IPS DF 6.9 (cell line): Measurements from ENCODE around the gene ADAMTSL3.

Experiments
- DNase-seq: peaks from one replicate; pipeline ENCODE4 v3.0.0-alpha.2; 2013; ENCODE audit warnings: low read depth, low spot score
- H3K27ac ChIP-seq: one replicate; pipeline ENCODE4 v1.5.1; 2013; ENCODE audit warnings: low read length, control low read depth
- H3K27me3 ChIP-seq: 2 replicates; pipeline ENCODE4 v1.6.1; 2013; ENCODE audit warnings: mild to moderate bottlenecking, low read length; ENCODE audit not compliant: control insufficient read depth, insufficient read depth
- H3K36me3 ChIP-seq: 2 replicates; pipeline ENCODE4 v1.6.1; 2013; ENCODE audit warnings: low read length; ENCODE audit not compliant: control insufficient read depth, insufficient read depth
- H3K4me1 ChIP-seq: 2 replicates; pipeline ENCODE4 v1.6.1; 2013; ENCODE audit warnings: low read length; ENCODE audit not compliant: control insufficient read depth, insufficient read depth
- H3K4me3 ChIP-seq: 2 replicates; pipeline ENCODE4 v1.5.1; 2013; ENCODE audit warnings: mild to moderate bottlenecking, low read length
- H3K9me3 ChIP-seq: 2 replicates; pipeline ENCODE4 v1.6.1; 2013; ENCODE audit warnings: low read length, inconsistent platforms; ENCODE audit not compliant: control insufficient read depth, insufficient read depth
- WGBS: extraction: QIAGEN DNeasy Blood & Tissue Kit; methylation state at CpG from one replicate; pipeline ENCODE4 v1.1.7; 2013; ENCODE audit warnings: mixed read lengths, missing lambda C conversion rate; ENCODE audit not compliant: insufficient read length, insufficient coverage; 5-methylcytosine and 5-hydroxymethylcytosine counted together

Gene ADAMTSL3

DNA sequence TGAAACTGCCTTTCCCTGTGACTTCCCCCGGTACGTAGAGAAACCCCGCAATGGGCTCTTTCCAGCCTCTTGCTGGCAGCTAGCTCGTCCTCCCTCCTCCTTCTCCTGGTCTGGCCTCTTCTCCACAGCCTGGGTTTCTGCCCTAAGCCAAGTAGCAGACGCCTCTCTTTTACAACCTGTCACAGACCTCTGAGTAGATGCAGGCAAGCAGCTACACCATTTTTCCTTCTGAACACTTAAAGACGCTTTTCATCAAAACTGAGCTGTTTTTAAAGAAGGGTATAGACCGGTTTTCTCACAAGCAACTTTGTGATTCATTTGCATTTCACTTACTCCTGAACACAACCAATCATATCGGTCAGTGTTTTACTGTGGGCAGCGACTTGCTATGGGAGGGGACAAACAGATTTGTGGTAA is 32.0 kb downstream of the ADAMTSL3 start:
- H3K36me3 ChIP-seq = no peaks in the 10 kb centered on the region
- no peaks in the 10 kb centered on the region for H3K4me1 ChIP-seq
- WGBS = no CpG with 5 or more reads among the region's 9 CpGs
- H3K9me3 ChIP-seq = no peaks in the 10 kb centered on the region
- DNase-seq = no peak
- no peak overlapping the region for H3K27ac ChIP-seq
- H3K27me3 ChIP-seq = no peaks in the 10 kb centered on the region
- no peak overlapping the region for H3K4me3 ChIP-seq

DNA sequence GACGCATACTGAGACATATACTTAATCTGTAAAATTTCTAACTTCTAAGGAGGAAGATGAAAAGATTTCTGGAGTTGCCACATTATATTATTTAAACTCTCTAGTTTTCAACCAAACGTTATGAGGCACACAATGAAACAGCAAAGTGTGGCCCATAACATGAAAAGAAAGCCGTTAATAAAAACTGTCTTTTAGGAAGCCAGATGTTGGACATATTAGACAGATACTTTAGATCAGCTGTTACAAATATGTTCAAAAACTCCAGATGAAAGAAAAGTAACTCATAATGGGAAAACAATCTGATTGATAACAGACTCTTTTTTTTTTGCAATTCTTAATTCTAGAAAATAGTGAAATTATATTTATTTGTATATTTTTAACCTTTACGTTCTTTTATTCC is 34.3 kb downstream of the ADAMTSL3 start:
- H3K36me3 ChIP-seq = no peaks in the 10 kb centered on the region
- no peaks in the 10 kb centered on the region for H3K9me3 ChIP-seq
- no CpG with 5 or more reads among the region's 4 CpGs for WGBS
- H3K4me1 ChIP-seq = peaks cover 1% of the 10 kb centered on the region; the same call in 1 of the 2 replicates
- H3K4me3 ChIP-seq = no peak overlapping the region
- no peaks in the 10 kb centered on the region for H3K27me3 ChIP-seq
- no peak for DNase-seq
- no peak overlapping the region for H3K27ac ChIP-seq

DNA sequence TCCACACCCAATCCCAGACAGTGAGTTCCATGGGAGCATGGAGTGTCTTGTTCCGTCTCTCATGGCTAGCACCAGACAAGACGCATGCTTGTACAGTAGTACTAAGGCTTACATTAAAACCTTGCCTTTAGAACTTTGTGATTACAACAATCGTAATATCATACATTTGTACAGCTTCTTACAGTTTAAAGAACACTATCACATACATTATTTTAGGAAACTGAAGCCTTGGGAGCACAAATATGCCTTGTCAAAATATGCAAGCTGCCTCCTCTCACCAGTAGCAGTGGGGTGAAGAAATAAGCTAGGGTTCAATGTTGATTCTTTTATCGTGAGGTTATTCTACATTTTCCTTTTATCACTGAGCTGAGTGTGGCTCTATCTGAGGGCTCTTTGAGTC is 36.8 kb downstream of the ADAMTSL3 start:
- H3K9me3 ChIP-seq = no peaks in the 10 kb centered on the region
- no peak for DNase-seq
- no peaks in the 10 kb centered on the region for H3K27me3 ChIP-seq
- WGBS = no CpG with 5 or more reads among the region's 4 CpGs
- H3K4me3 ChIP-seq = no peak overlapping the region
- no peak overlapping the region for H3K27ac ChIP-seq
- H3K36me3 ChIP-seq = no peaks in the 10 kb centered on the region
- H3K4me1 ChIP-seq = peaks cover 2% of the 10 kb centered on the region; the same call in 1 of the 2 replicates

DNA sequence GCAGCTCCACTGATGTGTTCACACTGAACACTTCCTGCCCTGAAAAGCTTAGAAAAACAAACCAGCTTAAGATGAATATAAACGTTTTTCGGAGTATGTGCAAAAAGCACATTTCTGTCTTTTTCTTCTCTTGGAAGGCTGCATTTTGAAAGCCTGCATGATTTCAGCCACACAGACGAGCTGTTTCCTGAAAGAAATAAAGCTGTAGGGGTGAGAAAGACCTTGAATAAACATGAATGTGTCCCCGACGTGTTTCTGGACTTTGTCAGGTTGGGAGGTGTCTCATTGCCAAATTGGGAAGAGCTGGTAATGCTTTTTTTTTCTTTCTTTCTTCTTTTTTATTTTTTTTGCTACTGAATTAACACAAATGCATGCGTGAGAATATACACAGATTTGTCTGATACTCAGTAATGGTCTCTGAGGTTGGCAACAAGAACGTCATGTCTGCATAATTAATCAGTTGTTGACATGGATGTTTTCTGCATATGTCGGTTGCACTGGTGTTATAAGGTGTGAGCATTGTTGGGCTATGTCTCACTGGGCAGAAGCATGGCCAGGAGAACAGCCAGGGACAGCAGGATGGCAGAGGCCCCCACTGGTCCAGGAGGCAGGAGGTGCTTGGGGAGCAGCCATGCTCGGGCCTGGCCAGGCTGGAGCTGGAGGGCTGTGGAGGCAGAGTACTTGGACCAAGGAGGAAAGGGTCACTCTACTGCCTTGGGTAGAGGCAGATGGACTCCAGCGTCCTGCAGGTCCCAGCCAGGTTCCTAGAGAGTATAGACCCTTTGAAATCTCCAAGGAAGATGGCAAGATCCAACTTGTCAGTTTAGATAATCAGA is 39.0 kb downstream of the ADAMTSL3 start:
- Histone ChIP-seq H3K27ac (no peak overlapping the region), H3K4me1 (peaks cover 2% of the 10 kb centered on the region; the same call in 1 of the 2 replicates), H3K27me3 (no peaks in the 10 kb centered on the region), H3K36me3 (no peaks in the 10 kb centered on the region), H3K4me3 (no peak overlapping the region), H3K9me3 (no peaks in the 10 kb centered on the region)
- no CpG with 5 or more reads among the region's 10 CpGs for WGBS
- DNase-seq = no peak

DNA sequence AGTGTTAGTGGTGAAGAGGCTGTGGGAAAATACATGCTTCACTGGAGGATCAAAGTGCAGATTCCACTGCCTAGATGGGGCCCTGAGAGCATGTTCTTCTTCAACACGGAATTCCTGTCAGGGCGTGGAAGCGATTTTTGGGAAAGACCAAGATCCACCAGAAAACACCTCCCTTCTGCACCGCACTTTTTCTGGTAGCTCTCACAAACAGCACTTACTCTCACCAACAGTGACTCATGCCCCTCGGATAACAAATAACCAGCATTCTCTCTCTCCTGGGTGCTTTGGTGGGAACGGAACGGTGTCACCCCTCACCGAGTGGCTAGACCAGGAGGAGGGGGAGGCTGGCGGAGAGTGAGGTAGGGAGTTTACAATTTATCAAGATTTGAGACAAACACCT is 40.1 kb downstream of the ADAMTSL3 start:
- Histone ChIP-seq H3K27me3 (no peaks in the 10 kb centered on the region), H3K4me3 (no peak overlapping the region), H3K9me3 (0 out of 2 replicates have a peak, but pooled peaks cover 1% of the 10 kb centered on the region), H3K4me1 (peaks cover 2% of the 10 kb centered on the region; the same call in 1 of the 2 replicates), H3K36me3 (no peaks in the 10 kb centered on the region), H3K27ac (no peak overlapping the region)
- WGBS = no CpG with 5 or more reads among the region's 9 CpGs
- DNase-seq = no peak

DNA sequence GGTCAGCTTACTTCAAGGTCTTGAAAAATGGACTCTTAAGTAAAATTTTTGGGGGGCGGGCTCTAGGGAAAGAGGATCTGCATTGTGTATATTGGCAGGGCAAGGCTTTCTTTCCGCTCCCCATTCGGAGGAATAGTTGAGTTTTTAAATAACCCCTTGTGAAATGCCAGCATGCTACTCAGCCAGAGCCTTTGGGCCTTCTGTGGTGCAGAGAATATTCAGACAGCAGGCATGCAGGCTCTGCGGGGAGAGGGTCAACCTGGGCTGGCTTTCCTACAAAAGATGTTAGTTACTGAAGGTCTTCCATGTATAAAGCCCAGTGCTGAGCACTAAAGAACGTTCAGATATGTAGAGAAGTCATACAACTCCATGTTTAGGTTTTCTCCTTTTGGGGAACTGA is 40.6 kb downstream of the ADAMTSL3 start:
- H3K4me3 ChIP-seq = no peak overlapping the region
- H3K27me3 ChIP-seq = no peaks in the 10 kb centered on the region
- no peaks in the 10 kb centered on the region for H3K36me3 ChIP-seq
- H3K9me3 ChIP-seq = 0 out of 2 replicates have a peak, but pooled peaks cover 1% of the 10 kb centered on the region
- no CpG with 5 or more reads among the region's 5 CpGs for WGBS
- H3K27ac ChIP-seq = no peak overlapping the region
- peaks cover 2% of the 10 kb centered on the region; the same call in 1 of the 2 replicates for H3K4me1 ChIP-seq
- DNase-seq = no peak

DNA sequence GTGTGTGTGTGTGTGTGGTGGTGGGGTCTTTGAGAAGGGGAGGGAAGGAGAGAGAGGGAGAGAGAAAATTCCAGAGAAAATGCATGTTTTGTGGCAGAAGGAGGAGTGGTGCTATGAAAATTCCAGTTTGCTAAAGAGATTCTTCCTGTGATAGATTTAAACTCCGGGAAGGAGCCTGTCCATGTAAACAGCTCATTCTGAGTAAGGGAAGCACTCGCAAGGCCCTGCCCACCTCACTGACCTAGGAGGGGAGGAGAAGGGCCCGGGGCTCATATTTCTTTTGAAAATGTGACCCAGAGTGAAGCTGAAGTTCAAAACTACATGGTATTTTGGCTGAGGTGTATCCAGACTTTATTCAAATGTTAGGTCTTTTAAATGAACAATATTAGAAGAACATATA is 41.3 kb downstream of the ADAMTSL3 start:
- no peak overlapping the region for H3K4me3 ChIP-seq
- WGBS = no CpG with 5 or more reads among the region's 3 CpGs
- H3K27me3 ChIP-seq = no peaks in the 10 kb centered on the region
- H3K4me1 ChIP-seq = peaks cover 2% of the 10 kb centered on the region; the same call in 1 of the 2 replicates
- H3K36me3 ChIP-seq = no peaks in the 10 kb centered on the region
- DNase-seq = no peak
- 0 out of 2 replicates have a peak, but pooled peaks cover 1% of the 10 kb centered on the region for H3K9me3 ChIP-seq
- no peak overlapping the region for H3K27ac ChIP-seq

DNA sequence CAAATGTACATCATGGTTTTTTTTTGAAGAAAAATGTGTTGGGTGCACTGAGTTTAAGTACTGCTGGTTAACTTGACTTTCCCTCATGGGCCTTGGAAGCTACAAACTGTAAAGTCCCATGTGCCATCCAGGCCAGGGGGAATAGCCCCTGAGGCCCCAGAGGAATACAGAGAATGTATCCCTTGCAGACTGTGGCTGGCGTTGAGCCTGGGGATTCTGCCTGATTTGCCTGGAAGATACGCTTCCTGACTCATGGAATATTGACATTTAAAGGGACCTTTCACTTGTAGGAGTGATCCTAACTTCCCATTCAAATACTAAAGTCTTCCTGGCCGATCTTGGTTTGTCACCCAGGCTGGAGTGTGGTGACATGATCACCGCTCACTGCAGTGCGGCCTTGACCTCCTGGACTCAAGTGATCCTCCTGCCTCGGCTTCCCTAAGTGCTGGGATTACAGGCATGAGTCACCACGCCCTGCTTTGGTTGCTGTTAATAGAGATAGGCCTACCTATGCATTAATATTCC is 42.0 kb downstream of the ADAMTSL3 start:
- no peak for DNase-seq
- no peak overlapping the region for H3K4me3 ChIP-seq
- H3K27me3 ChIP-seq = no peaks in the 10 kb centered on the region
- H3K4me1 ChIP-seq = peaks cover 2% of the 10 kb centered on the region; the same call in 1 of the 2 replicates
- no peaks in the 10 kb centered on the region for H3K36me3 ChIP-seq
- 0 out of 2 replicates have a peak, but pooled peaks cover 1% of the 10 kb centered on the region for H3K9me3 ChIP-seq
- H3K27ac ChIP-seq = no peak overlapping the region
- no CpG with 5 or more reads among the region's 7 CpGs for whole genome bisulfite sequencing

DNA sequence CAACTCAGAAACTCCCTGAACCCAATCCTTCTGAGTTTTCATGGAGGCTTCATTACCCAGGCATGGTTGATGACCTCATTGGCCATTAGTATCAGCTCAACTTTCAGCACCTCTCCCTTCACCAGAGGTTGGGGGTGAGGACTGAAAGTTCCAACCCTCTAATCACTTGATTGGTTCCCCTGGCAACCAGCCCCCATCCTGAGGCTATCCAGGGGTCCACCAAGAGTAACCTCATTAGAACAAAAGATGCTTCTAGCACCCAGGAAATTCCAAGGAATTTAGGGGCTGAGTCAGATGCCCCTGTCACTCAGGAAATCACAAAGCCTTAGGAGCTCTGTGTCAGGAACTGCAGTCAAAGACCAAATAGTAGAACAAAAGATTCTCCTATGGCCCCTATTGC is 43.8 kb downstream of the ADAMTSL3 start:
- no peak for DNase-seq
- Histone ChIP-seq H3K4me1 (peaks cover 2% of the 10 kb centered on the region; the same call in 1 of the 2 replicates), H3K4me3 (no peak overlapping the region), H3K27me3 (no peaks in the 10 kb centered on the region), H3K27ac (no peak overlapping the region), H3K36me3 (no peaks in the 10 kb centered on the region), H3K9me3 (0 out of 2 replicates have a peak, but pooled peaks cover 1% of the 10 kb centered on the region)

DNA sequence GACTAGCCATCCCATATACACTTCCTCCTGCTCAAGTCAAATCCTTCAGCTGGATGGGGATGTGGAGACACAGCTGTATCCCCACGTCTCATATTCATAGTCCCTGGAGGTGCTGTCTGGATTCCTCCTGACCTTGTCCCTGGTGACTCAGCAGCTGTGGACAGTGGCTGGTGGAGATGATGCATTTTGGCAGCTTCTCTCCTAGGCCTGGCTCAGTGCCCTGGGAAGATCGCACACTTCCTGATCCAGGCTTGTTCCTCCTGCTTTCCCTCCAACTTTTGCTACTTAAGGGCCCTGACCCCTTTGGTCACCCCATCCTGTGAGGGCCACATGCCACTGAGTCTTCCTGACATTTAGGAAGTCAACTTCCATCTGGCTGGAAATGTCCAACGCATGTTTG is 44.4 kb downstream of the ADAMTSL3 start:
- Histone ChIP-seq H3K4me1 (peaks cover under 1% of the 10 kb centered on the region; the same call in 1 of the 2 replicates), H3K36me3 (no peaks in the 10 kb centered on the region), H3K9me3 (0 out of 2 replicates have a peak, but pooled peaks cover 1% of the 10 kb centered on the region), H3K4me3 (no peak overlapping the region), H3K27ac (no peak overlapping the region), H3K27me3 (no peaks in the 10 kb centered on the region)
- DNase-seq = no peak
- WGBS = no CpG with 5 or more reads among the region's 3 CpGs
